NOMO-1 (cell line): ENCODE measurements around the gene CRYZL1.

Experiments
- DNase-seq, 2 experiments: peaks; one replicate each; lab custom pipeline; 2025; ENCODE audit not compliant: unreplicated experiment in 2 of 2; lab: John Stamatoyannopoulos, UW

The CRYZL1 gene

DNA sequence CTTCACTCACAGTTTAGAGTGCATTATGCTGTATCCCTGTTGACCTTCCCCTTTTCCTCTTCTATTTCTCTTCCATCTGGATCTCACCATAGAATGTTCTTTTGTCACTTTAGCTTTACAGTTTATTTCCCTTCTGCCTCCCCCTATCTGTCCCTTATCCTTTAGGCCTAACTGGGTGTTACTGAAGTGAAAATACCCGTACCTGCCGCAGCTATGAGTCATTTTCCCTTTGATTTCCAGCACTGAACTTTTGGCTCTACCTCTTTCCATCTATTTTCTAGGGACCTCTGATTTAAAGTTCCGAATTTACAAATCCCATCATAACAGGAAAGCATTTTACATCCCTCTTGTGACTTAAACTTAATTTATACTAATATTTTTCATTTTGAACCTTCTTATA is 20.5 kb upstream of the CRYZL1 start:
- no peak for DNase-seq

DNA sequence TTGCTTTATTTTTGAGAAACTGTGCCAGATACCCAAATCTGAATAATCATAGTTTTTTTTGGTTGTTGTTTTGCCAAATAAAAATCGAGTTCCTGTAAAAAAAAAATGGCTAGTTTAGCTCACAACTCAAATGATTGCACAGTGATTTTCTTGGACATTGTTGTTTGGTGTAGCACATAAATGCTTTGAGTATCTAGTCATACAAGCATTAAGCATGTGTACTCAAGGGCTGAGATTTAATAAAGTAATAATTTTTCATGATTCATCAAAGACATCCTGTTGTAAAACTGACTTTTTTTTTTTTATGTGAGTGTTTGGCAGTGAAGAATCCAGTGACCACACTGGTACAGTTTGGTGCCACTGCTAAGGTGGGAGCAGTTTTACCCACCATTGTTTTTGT is 19.6 kb upstream of the CRYZL1 start:
- no peak for DNase-seq

DNA sequence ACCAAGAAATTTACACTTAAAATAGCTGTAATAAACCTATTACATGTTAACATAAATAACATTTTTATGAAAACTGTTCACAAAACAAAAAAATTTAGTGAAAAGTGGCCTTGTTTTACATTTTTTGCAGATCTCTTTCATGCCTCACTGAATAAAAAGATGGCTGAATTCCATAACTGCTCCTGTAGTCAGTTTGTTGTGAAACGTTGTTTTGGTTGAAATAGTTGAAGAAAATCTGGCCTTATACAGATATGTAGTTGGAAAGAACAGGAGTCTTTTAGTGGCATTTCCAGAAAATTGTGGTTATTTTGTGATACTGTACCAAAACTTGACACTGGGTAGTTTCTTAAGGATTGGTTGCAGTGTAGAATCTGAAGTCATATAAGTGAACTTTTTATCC is 18.9 kb upstream of the CRYZL1 start:
- DNase-seq, result no peak

DNA sequence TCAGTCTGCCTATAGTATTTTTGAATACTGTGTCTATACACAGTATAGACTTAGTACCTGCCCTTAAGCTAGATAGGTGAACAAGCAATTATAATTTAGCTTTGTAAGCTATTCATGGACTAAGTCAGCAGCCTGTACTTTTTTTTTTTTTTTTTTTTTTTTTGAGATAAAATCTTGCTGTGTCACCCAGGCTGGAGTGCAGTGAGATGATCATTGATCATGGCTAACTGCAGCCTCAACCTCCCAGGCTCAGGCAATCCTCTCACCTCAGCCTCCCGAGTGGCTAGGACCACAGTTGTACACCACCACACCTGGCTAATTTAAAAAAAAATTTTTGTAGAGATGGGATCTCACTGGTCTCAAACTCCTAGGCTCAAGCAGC is 18.0 kb upstream of the CRYZL1 start:
- DNase-seq, result no peak

DNA sequence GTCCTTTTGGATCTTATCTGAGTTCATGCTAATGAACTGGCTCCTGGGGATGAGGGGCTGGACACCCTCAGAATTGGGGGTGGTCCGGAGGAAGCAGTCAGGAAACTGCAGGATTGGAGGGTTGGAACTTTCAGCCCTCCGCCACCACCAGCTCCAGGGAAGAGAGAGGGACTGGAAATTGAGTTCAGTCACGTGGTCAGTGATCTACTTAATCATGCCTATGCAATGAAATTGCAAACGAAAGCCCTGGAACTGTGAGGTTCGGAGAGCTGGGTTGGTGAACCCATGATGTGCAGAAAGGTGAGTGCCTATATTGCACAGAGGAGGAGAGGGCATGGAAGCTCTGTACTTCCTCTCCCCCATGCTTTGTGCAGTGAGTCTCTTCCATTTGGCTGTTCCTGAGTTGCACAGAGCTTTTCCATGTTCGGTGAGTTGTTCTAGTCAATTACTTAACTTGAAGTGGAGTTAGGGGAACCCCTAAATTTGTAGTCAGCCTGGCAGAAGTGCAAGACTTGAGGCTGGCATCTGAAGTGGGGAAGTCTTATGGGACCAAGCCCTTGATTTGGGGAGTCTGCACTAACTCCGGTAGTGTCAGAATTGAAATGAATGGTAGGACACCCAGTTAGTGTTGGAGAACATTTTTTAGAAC is 17.5 kb upstream of the CRYZL1 start:
- no peak for DNase-seq

DNA sequence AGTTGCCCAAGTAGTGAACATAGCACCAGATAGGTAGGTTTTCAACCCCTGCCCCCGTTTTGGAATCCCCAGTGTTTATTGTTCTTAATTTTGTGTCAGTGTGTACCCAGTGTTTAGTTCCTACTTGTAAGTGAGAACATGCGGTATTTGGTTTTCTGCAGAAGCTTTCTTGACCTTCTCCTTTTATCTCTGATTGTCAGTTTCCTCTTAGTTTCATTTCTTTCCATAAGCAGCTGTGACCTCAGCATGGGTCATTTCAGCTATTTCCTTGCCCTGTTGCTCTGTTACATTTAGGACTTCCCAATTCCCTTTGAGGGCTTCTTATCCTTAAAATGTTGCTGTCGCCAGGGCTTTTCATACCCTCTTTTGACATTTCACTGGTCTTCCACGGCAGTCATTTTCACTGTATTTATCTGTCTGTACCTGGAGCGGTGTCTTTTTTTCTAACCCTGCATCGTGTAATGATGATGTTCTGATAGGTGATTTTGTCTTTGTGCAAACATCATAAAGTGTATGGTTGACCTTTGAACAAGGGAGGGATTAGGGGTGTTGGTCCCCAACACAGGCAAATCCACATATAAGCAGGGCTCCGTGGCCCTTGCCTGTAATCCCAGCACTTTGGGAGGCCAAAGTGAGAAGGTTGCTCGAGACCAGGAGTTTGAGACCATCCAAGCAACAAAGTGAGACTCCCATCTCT is 15.7 kb upstream of the CRYZL1 start:
- DNase-seq, result peak in 1 of 2 experiments; percentile 48

DNA sequence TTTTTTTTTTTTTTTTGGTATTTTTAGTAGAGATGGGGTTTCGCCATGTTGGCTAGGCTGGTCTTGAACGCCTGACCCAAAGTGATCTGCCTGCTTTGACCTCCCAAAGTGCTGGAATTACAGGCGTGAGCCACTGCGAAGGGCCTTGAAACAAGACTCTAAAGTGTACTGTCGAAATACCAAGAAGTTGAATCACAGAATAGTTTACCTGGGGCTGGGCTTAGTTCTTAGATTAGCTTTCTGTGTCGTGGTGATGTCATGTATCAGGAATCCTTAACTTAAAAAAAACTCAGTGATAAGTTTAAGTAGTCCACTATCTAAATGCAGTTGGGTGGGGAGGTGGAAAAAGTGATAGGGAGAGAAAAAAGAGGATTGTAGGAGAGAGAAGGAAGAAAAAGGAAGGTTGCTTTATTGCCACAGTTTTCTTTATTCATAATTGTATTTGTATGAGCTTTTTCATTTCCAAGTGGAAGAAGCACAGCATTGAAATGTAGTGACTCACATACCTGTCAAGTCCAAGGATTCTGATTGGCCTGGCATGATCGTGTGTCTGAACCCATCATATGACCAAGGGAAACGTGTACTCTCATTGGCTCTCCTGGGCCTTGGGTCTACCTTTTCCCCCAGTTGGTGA is 14.2 kb upstream of the CRYZL1 start:
- DNase-seq, result no peak

DNA sequence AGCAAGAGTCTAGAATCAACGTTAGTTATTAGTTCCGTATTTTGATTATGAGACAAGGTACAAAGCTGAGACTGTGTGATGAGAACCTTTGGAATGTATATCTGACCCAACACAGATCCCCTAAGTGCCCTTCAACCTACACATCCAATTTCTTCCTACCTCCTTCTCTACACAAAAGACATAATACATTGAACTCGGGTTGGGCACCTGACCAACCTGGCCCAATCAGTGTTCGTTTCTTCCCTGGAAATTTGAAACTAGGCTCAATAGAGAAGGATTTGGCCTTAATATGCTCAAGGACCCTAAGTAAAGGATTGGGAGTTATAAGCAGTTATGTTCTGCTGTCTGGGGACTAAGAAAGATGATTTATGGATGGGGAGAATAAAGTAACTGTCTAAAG is 12.9 kb upstream of the CRYZL1 start:
- no peak for DNase-seq

DNA sequence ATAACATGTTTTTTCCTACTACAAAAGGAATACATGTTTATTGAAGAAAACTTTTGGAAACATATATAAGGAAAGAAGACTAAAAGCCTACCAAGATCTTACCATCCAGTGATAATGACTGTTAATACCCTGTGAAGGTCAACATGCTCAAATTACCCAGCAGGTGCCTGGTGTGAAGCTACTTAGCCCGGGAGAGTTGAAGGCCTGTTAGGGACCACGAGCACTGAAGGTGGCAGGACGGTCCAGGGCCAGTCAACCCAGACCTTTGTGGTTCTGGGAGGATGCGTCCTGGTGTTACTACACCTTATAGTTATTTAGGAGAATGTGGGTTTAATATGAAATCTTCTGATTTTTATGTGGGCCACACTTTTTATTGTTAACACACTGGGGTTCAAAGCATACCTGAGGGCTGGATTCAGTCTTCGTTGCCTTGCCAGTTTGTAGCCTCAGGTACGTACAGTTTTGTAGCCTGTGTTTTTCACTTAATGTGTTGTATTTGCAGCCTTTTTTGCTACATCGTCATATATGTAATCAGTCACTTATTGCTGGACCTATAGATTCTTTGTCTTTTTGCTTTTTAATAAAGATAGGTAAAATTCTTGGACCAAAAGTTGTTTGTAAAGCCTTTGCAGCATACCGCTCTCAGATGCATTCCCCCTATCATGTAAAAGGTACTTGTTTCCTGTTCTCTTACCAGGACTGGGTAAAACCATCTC is 10.6 kb upstream of the CRYZL1 start:
- no peak for DNase-seq

DNA sequence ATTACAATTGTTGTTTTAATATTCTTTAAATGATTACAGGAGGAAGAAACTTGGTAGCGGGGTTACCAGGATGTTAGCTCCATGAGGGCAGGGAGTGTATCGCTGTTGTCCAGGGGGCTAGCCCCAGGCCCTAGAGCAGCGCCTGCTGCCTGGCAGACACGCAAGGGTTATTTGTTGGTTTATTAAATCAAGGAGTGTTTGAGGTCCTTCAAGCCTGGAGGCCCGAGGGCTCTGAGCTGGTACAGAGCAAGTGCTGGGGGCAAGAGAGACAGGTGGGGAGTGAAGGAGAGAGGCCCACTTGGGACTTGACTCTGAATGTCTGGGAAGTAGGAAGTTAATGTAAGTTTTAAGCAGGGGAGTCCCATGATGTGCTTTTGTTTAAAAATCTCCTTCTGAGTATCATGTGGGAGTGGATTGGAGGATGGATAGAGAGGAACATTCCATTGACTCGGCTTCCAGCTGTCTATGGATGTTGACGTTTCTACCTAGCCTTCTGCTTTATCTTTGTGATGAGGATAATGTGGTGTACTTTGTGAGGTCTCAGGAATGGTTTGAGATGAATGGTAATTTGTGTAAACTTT is 9.5 kb upstream of the CRYZL1 start:
- DNase-seq, result no peak

DNA sequence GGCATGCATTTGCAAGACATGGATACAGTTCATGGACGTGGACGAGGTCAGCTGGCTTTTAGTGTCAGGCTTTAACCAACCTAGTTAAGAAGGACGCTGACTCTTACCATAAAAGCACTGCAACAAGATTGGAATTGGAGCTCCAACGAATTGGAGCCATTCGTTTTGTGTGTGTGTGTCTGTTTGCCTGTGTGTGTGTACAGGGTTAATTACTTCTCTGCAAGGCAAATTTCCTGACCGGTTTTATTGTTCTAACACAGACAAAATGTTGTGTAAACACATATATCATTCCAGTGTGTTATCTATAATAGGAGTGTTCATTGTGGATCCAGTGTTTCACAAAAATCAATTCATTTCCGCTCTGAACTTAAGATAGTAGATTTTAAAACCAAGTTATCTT is 8.7 kb upstream of the CRYZL1 start:
- no peak for DNase-seq

DNA sequence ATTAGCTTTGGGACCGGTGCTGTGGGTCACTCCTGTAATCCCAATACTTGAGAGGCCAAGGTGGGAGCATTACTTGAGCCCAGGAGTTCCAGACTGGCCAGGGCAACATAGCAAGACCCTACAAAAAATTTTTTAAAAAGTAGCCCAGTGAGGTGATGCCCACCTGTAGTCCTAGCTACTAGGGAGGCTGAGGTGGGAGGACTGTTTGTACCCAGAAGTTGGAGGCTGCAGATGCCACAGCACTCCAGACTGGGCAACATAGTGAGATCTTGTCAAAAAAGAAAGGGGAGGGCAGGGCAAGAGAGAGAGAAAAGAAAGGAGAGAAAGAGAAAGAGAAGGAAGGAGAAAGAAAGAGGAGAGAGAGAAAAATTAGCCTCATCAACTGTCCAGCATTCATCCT is 7.0 kb upstream of the CRYZL1 start:
- DNase-seq, result no peak

DNA sequence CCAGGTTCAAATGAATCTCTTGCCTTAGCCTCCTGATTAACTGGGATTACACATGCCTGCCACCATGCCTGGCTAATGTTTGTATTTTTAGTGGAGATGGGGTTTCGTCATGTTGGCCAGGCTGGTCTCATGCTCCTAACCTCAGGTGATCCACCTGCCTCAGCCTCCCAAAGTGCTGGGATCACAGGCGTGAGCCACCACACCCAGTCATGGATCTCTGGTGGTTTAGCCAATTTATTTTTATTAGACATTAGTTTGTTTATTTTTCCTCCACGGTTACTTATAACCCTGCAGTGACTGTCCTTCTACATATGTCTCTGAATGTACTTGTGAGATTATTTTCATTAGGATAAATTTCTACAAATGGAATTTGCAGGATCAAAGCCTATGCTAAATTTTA is 6.0 kb upstream of the CRYZL1 start:
- no peak for DNase-seq

DNA sequence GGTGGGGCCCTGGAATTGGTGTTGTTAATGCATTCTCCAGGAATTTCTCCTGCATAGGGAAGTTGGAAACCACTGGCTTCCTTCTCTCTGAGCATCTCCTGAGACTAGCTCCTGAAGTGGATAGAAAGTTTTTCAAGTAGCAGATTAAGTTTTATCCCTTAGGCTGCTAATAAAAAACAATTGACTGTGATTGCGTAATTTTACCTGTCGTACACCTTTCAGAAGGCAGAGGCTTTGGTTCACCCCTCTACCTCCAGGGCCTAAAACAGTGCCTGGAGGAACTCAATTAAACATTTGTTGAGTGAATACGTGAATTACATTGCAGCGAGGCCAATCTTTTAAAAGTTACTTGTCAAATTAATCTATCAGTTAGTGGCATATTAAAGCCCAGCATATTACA is 4.2 kb upstream of the CRYZL1 start:
- no peak for DNase-seq

DNA sequence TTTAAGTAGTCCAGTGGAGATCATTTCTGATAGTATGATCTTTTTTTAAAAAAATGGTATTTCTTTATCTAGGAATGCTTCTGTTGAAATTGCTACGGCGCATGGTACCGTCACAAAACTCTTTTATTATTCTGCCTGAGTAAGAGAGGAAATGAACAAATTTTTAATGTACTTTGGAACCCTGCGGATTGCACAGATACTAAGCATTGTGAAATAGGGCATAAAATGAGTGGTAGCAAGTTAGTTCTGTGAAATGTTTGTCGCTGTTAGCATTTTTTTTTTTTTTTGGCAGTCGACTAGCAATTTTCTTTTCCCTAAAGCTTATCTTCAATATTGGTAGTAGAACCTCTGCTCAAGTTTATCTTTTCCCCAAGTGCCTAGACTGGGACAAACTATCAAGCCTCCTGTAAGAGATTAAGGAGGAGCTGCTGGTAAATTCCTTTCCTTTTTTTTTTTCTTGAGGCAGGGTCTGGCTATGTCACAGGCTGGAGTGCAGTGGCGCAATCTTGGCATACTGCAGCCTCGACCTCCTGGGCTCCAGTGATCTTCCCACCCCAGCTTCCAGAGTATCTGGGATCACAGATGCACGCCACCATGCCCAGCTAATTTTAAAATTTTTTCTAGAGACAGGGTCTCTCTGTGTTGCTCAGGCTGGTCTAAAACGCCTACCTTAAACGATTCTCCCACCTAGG is 3.0 kb upstream of the CRYZL1 start:
- DNase-seq, result peak; percentile 62 to 77

DNA sequence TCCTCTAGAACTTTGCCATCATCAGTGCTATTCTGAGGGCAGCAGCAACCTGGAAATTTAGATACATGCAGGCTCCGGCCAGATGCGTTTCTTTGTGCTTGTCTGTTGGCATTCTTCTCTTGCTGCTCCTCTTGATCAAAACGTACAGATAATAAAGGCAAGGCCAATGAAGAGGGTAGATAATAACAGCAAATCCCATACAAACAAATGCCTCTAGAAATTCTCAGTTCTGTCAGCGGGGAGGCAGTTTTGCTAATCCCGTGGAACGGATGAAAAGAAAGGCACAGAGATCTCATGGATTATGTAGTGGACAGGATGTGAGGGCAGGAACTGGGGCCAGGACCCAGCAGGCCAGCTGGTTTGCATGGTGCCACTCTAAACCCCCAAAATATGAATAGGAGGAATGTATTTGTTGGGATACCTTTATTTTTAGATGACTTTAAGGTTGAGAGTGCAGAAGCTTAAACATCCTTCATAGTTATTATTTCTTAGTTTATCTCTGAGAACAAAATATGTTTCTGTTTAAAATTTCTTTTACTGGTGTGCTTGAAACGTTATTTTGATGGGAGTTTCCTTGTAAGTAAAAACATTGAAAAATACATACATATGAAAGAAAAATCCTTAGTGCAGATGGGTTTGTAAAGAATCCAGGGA is 2.2 kb upstream of the CRYZL1 start:
- no peak for DNase-seq

DNA sequence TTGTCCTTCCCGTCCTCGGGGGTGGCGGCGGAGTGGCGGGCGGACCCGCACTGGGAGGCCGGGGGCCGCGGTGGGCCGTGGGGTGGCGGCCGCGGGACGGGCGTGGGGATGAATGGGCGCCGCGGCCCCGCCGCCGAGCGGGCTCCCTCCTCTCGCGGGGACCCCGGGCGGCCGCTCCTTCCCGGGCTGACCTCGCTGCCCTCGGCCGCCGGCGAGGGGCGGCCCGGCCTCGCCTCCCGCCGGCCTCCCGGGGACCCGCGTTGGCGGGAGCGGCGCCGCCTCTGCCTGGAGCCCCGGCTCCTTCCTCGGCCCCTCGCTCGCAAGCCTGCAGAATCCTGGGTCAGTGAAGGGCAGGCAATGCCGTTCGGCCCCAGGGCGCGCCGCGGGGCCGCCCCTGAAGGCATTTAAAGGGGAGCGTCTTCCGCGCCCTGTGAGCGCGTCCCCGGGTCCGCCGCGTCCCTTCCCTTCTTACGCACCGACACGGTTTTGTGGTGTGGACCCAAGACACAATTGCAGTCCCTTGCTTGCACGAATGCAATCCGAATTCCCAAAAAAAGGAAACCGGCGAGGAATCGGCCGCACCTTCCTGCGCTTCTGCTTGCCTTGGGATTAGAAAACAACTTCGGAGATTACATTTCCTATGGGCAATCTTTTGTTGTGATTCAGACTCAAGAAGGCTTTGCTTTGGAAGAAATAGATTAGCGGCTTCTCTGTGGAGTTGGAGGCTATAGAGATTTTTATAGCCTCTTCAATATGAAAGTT is 1.5 kb upstream of the CRYZL1 start:
- peak in 1 of 2 experiments; percentile 22 for DNase-seq

DNA sequence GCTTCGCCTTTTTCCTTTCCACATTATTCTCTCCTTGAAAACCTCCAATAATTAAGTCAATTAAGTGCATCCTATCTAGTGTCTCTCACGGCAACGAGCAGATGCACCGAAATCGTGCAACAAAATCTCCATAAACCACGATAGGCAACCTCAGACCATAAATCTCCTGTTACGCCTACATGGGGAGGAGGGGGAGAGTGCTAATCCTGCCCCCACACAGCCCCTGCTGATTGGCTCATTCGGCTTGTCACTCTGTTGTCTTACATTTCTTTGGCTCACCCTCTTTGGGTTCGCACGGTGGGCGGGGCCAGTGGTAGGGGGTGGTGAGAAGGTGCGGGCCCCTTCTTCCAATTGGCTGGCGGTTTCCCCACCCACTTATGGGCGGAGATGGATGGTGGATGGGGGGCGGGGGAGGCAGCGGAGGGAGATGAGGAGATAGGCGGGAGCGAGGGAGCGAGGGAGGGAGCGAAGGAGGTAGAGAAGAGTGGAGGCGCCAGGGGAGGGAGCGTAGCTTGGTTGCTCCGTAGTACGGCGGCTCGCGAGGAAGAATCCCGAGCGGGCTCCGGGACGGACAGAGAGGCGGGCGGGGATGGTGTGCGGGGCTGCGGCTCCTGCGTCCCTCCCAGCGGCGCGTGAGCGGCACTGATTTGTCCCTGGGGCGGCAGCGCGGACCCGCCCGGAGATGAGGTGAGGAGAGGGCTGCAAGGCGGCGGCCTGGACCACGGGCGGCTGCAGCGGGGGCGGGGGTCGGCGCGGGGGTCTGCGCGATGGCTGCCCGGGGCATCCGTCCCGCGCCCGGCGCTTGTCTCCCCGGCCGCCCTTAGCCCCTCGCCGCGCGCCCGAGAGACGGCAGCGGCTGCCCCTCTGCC is 720 bp upstream of the CRYZL1 start, which contains the start of gene ITSN1:
Gene ITSN1, plus strand, starts transcription at position 475 of the 869 bp plus-strand sequence. CDS start 76,328 bp downstream, outside the sequence.
- peak; percentile 97 to 98 for DNase-seq
